OCI-LY1 (cell line): ENCODE results near the gene BICD1.
A peak's percentile ranks its signal among the peaks of the same experiment; 100 is the strongest.

ENCODE experiments used
- H2AFZ ChIP-seq: fragments of 200-600 bp; sonication (generic), shearing (Covaris generic); 2 replicates; pipeline ENCODE4 v1.6.0; 2014; ENCODE audit warnings: antibody characterized with exemption, mild to moderate bottlenecking, low read length
- H3F3A ChIP-seq: fragments of 200-600 bp; sonication (generic), shearing (Covaris generic); 2 replicates; pipeline ENCODE4 v1.6.0; 2014; ENCODE audit warnings: mild to moderate bottlenecking, antibody characterized with exemption, low read length, moderate library complexity; ENCODE audit not compliant: insufficient read depth
- H3K27ac ChIP-seq: fragments of 200-600 bp; sonication (generic); 2 replicates; pipeline ENCODE4 v1.5.1; 2014; ENCODE audit warnings: low read length, mixed run types, mild to moderate bottlenecking, low read depth; ENCODE audit not compliant: poor library complexity, severe bottlenecking
- H3K27me3 ChIP-seq: fragments of 200-600 bp; sonication (generic); 2 replicates; pipeline ENCODE4 v1.6.0; 2014; ENCODE audit warnings: antibody characterized with exemption, mild to moderate bottlenecking, low read length, moderate library complexity; ENCODE audit not compliant: insufficient read depth
- H3K36me3 ChIP-seq: fragments of 200-600 bp; sonication (generic); 2 replicates; pipeline ENCODE4 v1.6.1; 2014; ENCODE audit warnings: mild to moderate bottlenecking, antibody characterized with exemption, low read length, moderate library complexity, mixed read lengths; ENCODE audit not compliant: insufficient read depth
- H3K4me1 ChIP-seq: fragments of 200-600 bp; sonication (generic); 2 replicates; pipeline ENCODE4 v1.5.1; 2014; ENCODE audit warnings: mild to moderate bottlenecking, low read length, moderate library complexity; ENCODE audit not compliant: insufficient read depth, severe bottlenecking
- H3K4me2 ChIP-seq: fragments of 200-600 bp; sonication (generic), shearing (Covaris generic); 2 replicates; pipeline ENCODE4 v1.6.1; 2014; ENCODE audit warnings: low read length
- H3K4me3 ChIP-seq: fragments of 200-600 bp; sonication (generic); 2 replicates; pipeline ENCODE4 v1.5.1; 2014; ENCODE audit warnings: low read length, low read depth, mild to moderate bottlenecking, mixed read lengths; ENCODE audit not compliant: poor library complexity, severe bottlenecking
- H3K79me2 ChIP-seq: fragments of 200-600 bp; shearing (Covaris generic); 2 replicates; pipeline ENCODE4 v1.6.1; 2016; ENCODE audit warnings: mixed run types, low read length, mixed read lengths; ENCODE audit not compliant: insufficient read depth
- H3K9ac ChIP-seq: fragments of 200-600 bp; sonication (generic), shearing (Covaris generic); 2 replicates; pipeline ENCODE4 v1.6.1; 2014; ENCODE audit warnings: mild to moderate bottlenecking, low read length, mixed read lengths
- H3K9me2 ChIP-seq: fragments of 200-600 bp; sonication (generic), shearing (Covaris generic); 2 replicates; pipeline ENCODE4 v1.6.1; 2014; ENCODE audit warnings: low read depth, mild to moderate bottlenecking, low read length, mixed read lengths
- H3K9me3 ChIP-seq: fragments of 200-600 bp; shearing (Covaris generic); 2 replicates; pipeline ENCODE4 v1.6.1; 2014; ENCODE audit warnings: low read length, mixed read lengths
- H4K20me1 ChIP-seq: fragments of 200-600 bp; sonication (generic), shearing (Covaris generic); 2 replicates; pipeline ENCODE4 v1.6.0; 2016; ENCODE audit warnings: mild to moderate bottlenecking, low read length; ENCODE audit not compliant: insufficient read depth
- CTCF ChIP-seq: fragments of 200-600 bp; sonication (generic), shearing (Covaris generic); IDR thresholded peaks from 2 replicates; pipeline ENCODE4 v1.5.1; 2017; ENCODE audit warnings: mild to moderate bottlenecking, antibody characterized with exemption, low read length, moderate library complexity, mixed read lengths
- EZH2 ChIP-seq: fragments of 200-600 bp; sonication (generic), shearing (Covaris generic); IDR thresholded peaks from 2 replicates; pipeline ENCODE4 v1.8.0; 2017; ENCODE audit warnings: borderline replicate concordance, mixed run types, mild to moderate bottlenecking, antibody characterized with exemption, low read length, moderate library complexity, mixed read lengths

BICD1 gene

GRCh38 chr12:32397696-32398095 is 291.0 kb downstream of the BICD1 start:
- no peaks in the 10 kb centered on the region for H4K20me1 ChIP-seq
- TF ChIP-seq EZH2 (no peak), CTCF (no peak)
- no peaks in the 10 kb centered on the region for H3K27me3 ChIP-seq
- H3K4me2 ChIP-seq: no peak overlapping the region
- no peaks in the 10 kb centered on the region for H3K9me2 ChIP-seq
- H3K27ac ChIP-seq: no peak overlapping the region
- peaks cover 21% of the 10 kb centered on the region for H3K4me1 ChIP-seq
- H3K9ac ChIP-seq: no peak overlapping the region
- no peak overlapping the region for H3K4me3 ChIP-seq
- no peaks in the 10 kb centered on the region for H3K36me3 ChIP-seq
- H3K9me3 ChIP-seq: no peaks in the 10 kb centered on the region
- H3K79me2 ChIP-seq: no peaks in the 10 kb centered on the region
- no peak overlapping the region for H2AFZ ChIP-seq
- H3F3A ChIP-seq: no peaks in the 10 kb centered on the region

- no peaks in the 10 kb centered on the region for H3K36me3 ChIP-seq
- H3K4me2 ChIP-seq: no peak overlapping the region
- H3K9me3 ChIP-seq: no peaks in the 10 kb centered on the region
- H3K4me3 ChIP-seq: no peak overlapping the region
- no peak overlapping the region for H3K9ac ChIP-seq
- H4K20me1 ChIP-seq: no peaks in the 10 kb centered on the region
- TF ChIP-seq CTCF (no peak), EZH2 (no peak)
- no peaks in the 10 kb centered on the region; the same call in 1 of the 2 replicates for H3F3A ChIP-seq
- no peaks in the 10 kb centered on the region for H3K9me2 ChIP-seq
- peaks cover 21% of the 10 kb centered on the region for H3K4me1 ChIP-seq
- no peak overlapping the region for H2AFZ ChIP-seq
- H3K27ac ChIP-seq: no peak overlapping the region
- H3K79me2 ChIP-seq: no peaks in the 10 kb centered on the region
- H3K27me3 ChIP-seq: no peaks in the 10 kb centered on the region
These were observed 291.5 kb downstream of the BICD1 start for GRCh38 chr12:32398181-32398580.

- no peak overlapping the region for H2AFZ ChIP-seq
- no peak overlapping the region for H3K27ac ChIP-seq
- H3K27me3 ChIP-seq: no peaks in the 10 kb centered on the region
- TF ChIP-seq EZH2: no peak
- no peak for TF ChIP-seq CTCF
- H3K4me2 ChIP-seq: peak overlapping the region; percentile 62
- peak overlapping the region; percentile 61 for H3K4me3 ChIP-seq
- H3K9me3 ChIP-seq: no peaks in the 10 kb centered on the region
- H4K20me1 ChIP-seq: no peaks in the 10 kb centered on the region
- H3K9me2 ChIP-seq: no peaks in the 10 kb centered on the region
- H3K79me2 ChIP-seq: no peaks in the 10 kb centered on the region
- H3K9ac ChIP-seq: peak overlapping the region; percentile 25; the same call in 1 of the 2 replicates
- H3K4me1 ChIP-seq: peaks cover 21% of the 10 kb centered on the region
- no peaks in the 10 kb centered on the region for H3K36me3 ChIP-seq
- no peaks in the 10 kb centered on the region; the same call in 1 of the 2 replicates for H3F3A ChIP-seq
These were observed 292.2 kb downstream of the BICD1 start for GRCh38 chr12:32398816-32399369.
